T-cell (primary cell): ENCODE results near the gene VSIG10. TPM values are rescaled to one million over a fixed set of nuclear protein-coding genes. Genes with fewer than 3 reads are reported as not detected.

Experiments
- ATAC-seq, 4 experiments: fragments of 200-7000 bp in 3 of 4; fragments of 150-1000 bp in 1 of 4; cut with Tn5 transposase; replicated peaks in 1 of 4; 1 replicate in 3 of 4; 2 replicates in 1 of 4; pipeline ENCODE4 v1.10.0; 2021; ENCODE audit warnings: moderate library complexity in 3 of 4, mild to moderate bottlenecking in 2 of 4, moderate number of reproducible peaks in 1 of 4
- CTCF ChIA-PET, 2 donors: fragments of 300-600 bp; sonication (Branson Sonifier 250); formaldehyde crosslinking; loops; one replicate each; lab custom pipeline; 2022; ENCODE audit warnings: antibody characterized with exemption in 2 of 2; lab: Charles Lee
- POLR2A ChIA-PET, 2 donors: fragments of 300-600 bp; sonication (Branson Sonifier 250); formaldehyde crosslinking; loops; one replicate each; lab custom pipeline; 2022; ENCODE audit warnings: antibody characterized with exemption in 2 of 2; lab: Charles Lee
- DNase-seq, 35 experiments: peaks; one replicate each; pipeline versions ENCODE4 v3.0.0 to v3.0.0-alpha.2; 2013 to 2023
- H3K27ac ChIP-seq: one replicate; pipeline ENCODE4 v1.5.1; 2013; ENCODE audit warnings: low read length
- H3K27me3 ChIP-seq, 2 experiments: replicated peaks in 1 of 2; 1 replicate in 1 of 2; 2 replicates in 1 of 2; pipeline versions ENCODE4 v1.6.1 to v1.7.0; 2013; ENCODE audit warnings: low read length in 1 of 2, mixed read lengths in 1 of 2; ENCODE audit not compliant: control insufficient read depth in 2 of 2, insufficient read depth in 2 of 2; ENCODE audit errors: extremely low read depth in 1 of 2
- H3K36me3 ChIP-seq, 2 donors: 1 replicate in 1 of 2; 2 replicates in 1 of 2; pipeline versions ENCODE4 v1.6.1 to v1.7.0; 2013; ENCODE audit warnings: low read length in 1 of 2; ENCODE audit not compliant: control insufficient read depth in 2 of 2, insufficient read depth in 1 of 2; ENCODE audit errors: extremely low read depth in 1 of 2
- H3K4me1 ChIP-seq, 2 experiments: 1 replicate in 1 of 2; 2 replicates in 1 of 2; pipeline versions ENCODE4 v1.6.1 to v1.7.0; 2013; ENCODE audit warnings: low read length in 2 of 2, mixed read lengths in 1 of 2; ENCODE audit not compliant: insufficient read depth in 2 of 2, control insufficient read depth in 1 of 2; ENCODE audit errors: extremely low read depth in 1 of 2
- H3K4me3 ChIP-seq, 2 donors: 1 replicate in 1 of 2; 2 replicates in 1 of 2; pipeline versions ENCODE4 v1.5.1 to v1.7.0; 2013; ENCODE audit warnings: mild to moderate bottlenecking in 2 of 2, low read length in 1 of 2, moderate library complexity in 1 of 2; ENCODE audit not compliant: control insufficient read depth in 1 of 2; ENCODE audit errors: extremely low read depth in 1 of 2
- H3K9me3 ChIP-seq: 2 replicates; pipeline ENCODE4 v1.7.0; 2013
- H3K27ac Mint-ChIP-seq, 2 donors: one replicate each; pipeline ENCODE4 v1.8.0; 2020 to 2021; ENCODE audit warnings: mild to moderate bottlenecking in 2 of 2, mixed read lengths in 2 of 2
- H3K27me3 Mint-ChIP-seq, 2 donors: one replicate each; pipeline ENCODE4 v1.8.0; 2021 to 2022; ENCODE audit warnings: mixed read lengths in 2 of 2
- H3K36me3 Mint-ChIP-seq: one replicate; pipeline ENCODE4 v1.8.0; 2021; ENCODE audit warnings: mixed read lengths
- H3K4me1 Mint-ChIP-seq, 3 donors: one replicate each; pipeline ENCODE4 v1.8.0; 2020 to 2022; ENCODE audit warnings: mixed read lengths in 3 of 3, mild to moderate bottlenecking in 1 of 3
- H3K4me3 Mint-ChIP-seq, 3 donors: one replicate each; pipeline ENCODE4 v1.8.0; 2020 to 2022; ENCODE audit warnings: mild to moderate bottlenecking in 3 of 3, mixed read lengths in 3 of 3, moderate library complexity in 3 of 3
- H3K9me3 Mint-ChIP-seq, 3 donors: one replicate each; pipeline ENCODE4 v1.8.0; 2020 to 2022; ENCODE audit warnings: mixed read lengths in 3 of 3
- WGBS: methylation state at CpG from one replicate; pipeline ENCODE4 v1.1.5; 2013; ENCODE audit warnings: missing lambda C conversion rate; ENCODE audit not compliant: insufficient coverage; 5-methylcytosine and 5-hydroxymethylcytosine counted together
- total RNA-seq, 35 experiments: library from RNA in 6 of 35; stranded (reverse) in 6 of 35; fragments of 120-200 nt in 1 of 35; gene quantifications; one replicate each; pipeline versions ENCODE4 v1.2.1 to v1.2.4 and lab custom pipeline; 2013 to 2026

Gene VSIG10
- total RNA-seq, 5 donors from 2014 or later (not counting 1 experiment from before 2014, with no cell fraction given) = 1.6 to 4.1 (median 3.2) TPM

GRCh38 chr12:118016424-118017264 lies 87.2 kb downstream of the VSIG10 start, which contains the start of gene RFC5:
Gene RFC5 (plus strand): TSS chr12:118016703. CDS start chr12:118016828, 125 bp downstream.
- Histone ChIP-seq H3K4me1 (peaks cover 3 to 14% of the 10 kb centered on the region in 2 experiments), H3K27ac (no peak within 1 kb of the TSS), H3K36me3 (peaks cover 4 to 24% of the 10 kb centered on the region in 2 donors), H3K9me3 (no peaks in the 10 kb centered on the region), H3K27me3 (no peaks in the 10 kb centered on the region), H3K4me3 (peak within 1 kb of the TSS; percentile 35 to 72)
- H3K9me3 Mint-ChIP-seq = no peaks in the 10 kb centered on the region
- peak; percentile 93 to 99 (median 96) for DNase-seq
- peaks cover 20% of the 10 kb centered on the region for H3K36me3 Mint-ChIP-seq
- H3K4me1 Mint-ChIP-seq = peaks cover 20 to 22% (median 20%) of the 10 kb centered on the region in 3 donors
- ATAC-seq = peak; percentile 98 to 99 (median 99)
- ChIA-PET POLR2A (interaction anchor here in 1 of 2 donors (0.6 to 0.7 kb wide), 2 partner anchors 47 to 119 kb away, joined by 5 to 7 read pairs; partner anchors contain the start of gene PEBP1), CTCF (interaction anchor here (0.7 to 1.0 kb wide), 4 partner anchors 36 to 360 kb away, joined by 3 to 6 read pairs (median 4); partner anchors contain the start of gene PEBP1 (in 1 of the 2))
- H3K27ac Mint-ChIP-seq = peak within 1 kb of the TSS; percentile 72 to 73
- under 1% methylated on average over 50 of the region's 61 CpGs for WGBS
- H3K27me3 Mint-ChIP-seq = no peaks in the 10 kb centered on the region
- H3K4me3 Mint-ChIP-seq = peak within 1 kb of the TSS; percentile 83 to 92 (median 87)

- Histone ChIP-seq H3K4me1 (peaks cover 3 to 14% of the 10 kb centered on the region in 2 experiments), H3K9me3 (no peaks in the 10 kb centered on the region), H3K27ac (no peak overlapping the region), H3K36me3 (peaks cover 0 to 19% of the 10 kb centered on the region in 2 donors), H3K4me3 (peak overlapping the region in 1 of 2 donors; percentile 72), H3K27me3 (no peaks in the 10 kb centered on the region)
- no peaks in the 10 kb centered on the region for H3K27me3 Mint-ChIP-seq
- WGBS = no CpG with 5 or more reads among the region's 9 CpGs
- ChIA-PET POLR2A (interaction anchor here in 1 of 2 donors (0.7 kb wide), 1 partner anchor 47 kb away, joined by 7 read pairs; no protein-coding TSS in a partner anchor), CTCF (interaction anchor here (0.7 to 1.0 kb wide), 2 partner anchors 37 to 361 kb away, joined by 4 to 6 read pairs; no protein-coding TSS in a partner anchor)
- H3K4me3 Mint-ChIP-seq = peak overlapping the region; percentile 83 to 92 (median 87)
- DNase-seq (no peak), ATAC-seq (no peak)
- peak overlapping the region in 1 of 2 donors; percentile 22 for H3K27ac Mint-ChIP-seq
- peaks cover 20 to 22% (median 20%) of the 10 kb centered on the region in 3 donors for H3K4me1 Mint-ChIP-seq
- H3K9me3 Mint-ChIP-seq = no peaks in the 10 kb centered on the region
- H3K36me3 Mint-ChIP-seq = peaks cover 19% of the 10 kb centered on the region
Measured at GRCh38 chr12:118015944-118016343, 87.9 kb downstream of the VSIG10 start.

GRCh38 chr12:118015306-118015705 lies 88.5 kb downstream of the VSIG10 start:
- peak overlapping the region in 2 of 3 donors; percentile 87 to 92 for H3K4me3 Mint-ChIP-seq
- H3K4me1 Mint-ChIP-seq = peaks cover 20 to 22% (median 20%) of the 10 kb centered on the region in 3 donors
- H3K27me3 ChIP-seq = no peaks in the 10 kb centered on the region
- H3K4me1 ChIP-seq = peaks cover 3 to 14% of the 10 kb centered on the region in 2 experiments
- ChIA-PET POLR2A (no interaction called here), CTCF (no interaction called here)
- no peak overlapping the region for H3K4me3 ChIP-seq
- WGBS = 71% methylated on average over 2 of the region's 2 CpGs
- H3K9me3 ChIP-seq = no peaks in the 10 kb centered on the region
- DNase-seq (no peak), ATAC-seq (no peak)
- peaks cover 0 to 12% of the 10 kb centered on the region in 2 donors for H3K36me3 ChIP-seq
- H3K27me3 Mint-ChIP-seq = no peaks in the 10 kb centered on the region
- no peak overlapping the region for H3K27ac ChIP-seq
- no peaks in the 10 kb centered on the region for H3K9me3 Mint-ChIP-seq
- H3K36me3 Mint-ChIP-seq = peaks cover 13% of the 10 kb centered on the region
- H3K27ac Mint-ChIP-seq = no peak overlapping the region

Other genes starting within 250 kb of the VSIG10 start
- gene KSR2, start 135.0 kb downstream of the VSIG10 start, total RNA-seq = under 1 TPM; 0.03 to 0.10 (median 0.06) TPM
- 10 to 100 TPM; 12.4 to 16.3 (median 13.5) TPM for gene RFC5, start 87.3 kb downstream of the VSIG10 start, total RNA-seq
- gene WSB2, start 42.8 kb downstream of the VSIG10 start, total RNA-seq = 10 to 100 TPM; 19.6 to 33.7 (median 25.8) TPM
- 100 to 1,000 TPM in 2 of 5 donors, 10 to 100 TPM in 3; 86.4 to 107 (median 97.3) TPM for gene PEBP1, start 32.1 kb upstream of the VSIG10 start, total RNA-seq